ENCODE measurements around the gene TYW1B.
"Not testable (repeated sequence)": the region's sequence is repeated elsewhere in the genome, so short reads cannot be mapped to it uniquely, and the experiment has no call there.

- not testable (repeated sequence) for TF ChIP-seq CTCF, EZH2, EZH2phosphoT487 (IDR thresholded peaks at IDR 0.05)
Observed at GRCh38 chr7:72818663-72819361, 9.2 kb downstream of the TYW1B start.
